Activated CD4-positive, alpha-beta T cell treated with anti-CD3 and anti-CD28 coated beads, Interleukin-2, amount 50 U/mL, for 4 hours (primary cell): Measurements from ENCODE around the gene DMRTC2.
A peak's percentile ranks its signal among the peaks of the same experiment; 100 is the strongest.
"Not testable (repeated sequence)": the region's sequence is repeated elsewhere in the genome, so short reads cannot be mapped to it uniquely, and the experiment has no call there.

Experiments
- DNase-seq, 2 experiments: peaks; one replicate each; pipeline ENCODE4 v3.0.0-alpha.2; 2020

The DMRTC2 gene

DNA sequence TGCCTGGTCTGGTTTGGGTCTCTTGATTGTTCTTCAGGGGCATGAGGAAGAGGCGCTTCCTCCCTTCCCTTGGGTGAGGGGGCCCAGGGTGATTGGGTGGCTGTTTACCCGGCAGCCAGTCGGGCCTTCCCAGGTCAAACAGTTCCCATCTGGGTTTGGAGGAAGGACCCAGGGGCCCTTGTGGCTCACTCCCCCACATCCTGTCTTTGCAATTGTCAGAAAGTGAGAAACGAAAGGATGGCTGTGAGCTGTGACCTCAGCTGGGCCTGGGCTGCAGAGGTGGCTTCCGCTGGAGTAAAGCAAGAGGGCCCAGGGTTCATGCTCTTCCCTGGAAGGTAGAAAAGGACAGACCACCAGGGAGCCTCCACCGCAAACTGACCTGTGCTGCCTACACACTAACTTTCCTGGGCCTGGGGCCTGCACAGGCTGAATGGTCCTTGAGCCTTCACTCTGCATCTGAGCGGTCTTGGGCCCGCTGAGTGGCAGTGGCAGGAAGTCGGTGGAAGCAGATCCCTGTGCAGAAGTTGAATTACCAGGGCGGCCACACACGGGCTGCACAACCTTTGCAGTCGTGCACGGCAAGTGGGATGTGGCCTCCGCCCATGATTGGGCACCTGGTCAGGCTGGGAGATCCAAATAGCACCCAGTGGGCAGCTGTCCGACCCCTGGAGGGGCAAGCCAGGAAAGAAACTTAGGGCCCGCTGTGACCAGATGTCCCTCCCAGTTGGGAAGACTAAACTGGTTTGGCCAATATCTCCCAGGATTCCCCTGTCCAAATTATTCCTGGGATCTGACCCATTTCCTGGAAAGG lies 26.9 kb downstream of the DMRTC2 start:
- no peak for DNase-seq

DNA sequence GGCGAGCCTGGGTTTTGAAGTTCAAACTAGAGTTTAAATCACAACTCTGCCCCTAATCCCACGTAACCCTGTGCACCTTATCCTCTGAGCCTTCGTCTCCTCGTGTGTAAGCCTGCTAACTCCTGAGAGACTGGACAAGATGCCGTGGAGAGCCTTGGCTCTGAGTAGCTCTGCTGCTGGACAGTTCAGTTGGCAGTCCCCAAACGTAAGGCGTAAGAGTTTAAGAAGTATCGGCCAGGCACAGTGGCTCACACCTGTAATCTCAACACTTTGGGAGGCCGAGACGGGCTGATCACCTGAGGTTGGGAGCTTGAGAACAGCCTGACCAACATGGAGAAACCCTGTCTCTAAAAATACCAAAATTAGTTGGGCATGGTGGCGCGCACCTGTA lies 27.5 kb downstream of the DMRTC2 start:
- DNase-seq = no peak

DNA sequence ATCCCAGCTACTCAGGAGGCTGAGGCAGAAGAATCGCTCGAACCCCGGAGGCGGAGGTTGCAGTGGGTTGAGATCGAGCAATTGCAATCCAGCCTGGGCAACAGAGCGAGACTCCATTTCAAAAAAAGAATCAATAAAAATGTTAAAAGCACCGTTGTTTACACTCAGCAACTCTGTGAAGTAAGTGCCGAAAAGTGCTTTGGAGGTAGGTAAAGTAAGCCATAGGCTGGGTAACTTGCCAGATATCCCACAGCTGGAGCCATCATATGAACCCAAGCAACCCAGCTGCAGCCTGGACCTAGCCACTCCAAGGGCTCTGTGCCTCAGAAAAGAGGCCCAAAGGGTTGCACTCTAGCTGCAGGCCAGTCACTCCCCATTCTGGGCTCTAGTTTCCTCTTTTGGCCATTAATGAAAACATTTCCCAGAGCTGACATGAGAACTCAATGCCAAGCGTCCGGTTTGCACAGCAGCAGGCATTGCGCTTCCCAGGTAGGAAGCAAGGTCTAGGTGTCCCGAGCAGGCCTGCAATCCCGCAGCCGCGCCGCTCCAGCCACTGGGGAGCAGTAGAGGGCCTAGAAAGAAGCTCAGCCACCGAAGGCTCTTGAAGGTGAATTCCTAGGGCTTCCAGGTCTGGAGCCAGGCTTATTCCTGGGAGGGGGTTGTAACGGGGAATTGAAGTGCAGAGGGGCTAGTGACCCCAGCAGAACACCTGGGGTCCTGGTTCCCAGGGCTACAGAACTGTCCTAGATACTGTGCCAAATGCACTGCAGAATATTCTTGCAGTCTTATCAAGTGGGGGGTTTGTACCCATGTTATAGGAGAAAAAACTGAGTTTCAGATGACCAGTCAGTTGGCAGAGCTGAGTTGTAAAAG lies 28.2 kb downstream of the DMRTC2 start:
- peak; percentile 67 for DNase-seq

DNA sequence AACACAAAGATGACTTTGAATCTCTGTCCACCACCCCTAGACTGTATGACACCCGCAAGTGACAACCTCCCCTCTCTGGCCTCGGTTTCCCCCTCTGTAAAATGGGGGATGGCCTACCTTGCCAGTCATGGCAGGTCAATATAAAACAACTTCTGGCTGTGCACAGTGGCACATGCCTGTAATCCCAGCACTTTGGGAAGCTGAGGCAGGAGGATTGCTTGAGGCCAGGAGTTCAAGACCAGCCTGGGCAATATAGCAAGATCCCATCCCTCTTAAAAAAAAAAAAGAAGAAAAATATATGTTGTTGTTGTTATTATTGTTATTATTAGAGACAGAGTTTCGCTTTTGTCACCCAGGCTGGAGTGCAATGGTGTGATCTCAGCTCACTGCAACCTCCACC lies 31.1 kb downstream of the DMRTC2 start:
- not testable (repeated sequence) for DNase-seq

DNA sequence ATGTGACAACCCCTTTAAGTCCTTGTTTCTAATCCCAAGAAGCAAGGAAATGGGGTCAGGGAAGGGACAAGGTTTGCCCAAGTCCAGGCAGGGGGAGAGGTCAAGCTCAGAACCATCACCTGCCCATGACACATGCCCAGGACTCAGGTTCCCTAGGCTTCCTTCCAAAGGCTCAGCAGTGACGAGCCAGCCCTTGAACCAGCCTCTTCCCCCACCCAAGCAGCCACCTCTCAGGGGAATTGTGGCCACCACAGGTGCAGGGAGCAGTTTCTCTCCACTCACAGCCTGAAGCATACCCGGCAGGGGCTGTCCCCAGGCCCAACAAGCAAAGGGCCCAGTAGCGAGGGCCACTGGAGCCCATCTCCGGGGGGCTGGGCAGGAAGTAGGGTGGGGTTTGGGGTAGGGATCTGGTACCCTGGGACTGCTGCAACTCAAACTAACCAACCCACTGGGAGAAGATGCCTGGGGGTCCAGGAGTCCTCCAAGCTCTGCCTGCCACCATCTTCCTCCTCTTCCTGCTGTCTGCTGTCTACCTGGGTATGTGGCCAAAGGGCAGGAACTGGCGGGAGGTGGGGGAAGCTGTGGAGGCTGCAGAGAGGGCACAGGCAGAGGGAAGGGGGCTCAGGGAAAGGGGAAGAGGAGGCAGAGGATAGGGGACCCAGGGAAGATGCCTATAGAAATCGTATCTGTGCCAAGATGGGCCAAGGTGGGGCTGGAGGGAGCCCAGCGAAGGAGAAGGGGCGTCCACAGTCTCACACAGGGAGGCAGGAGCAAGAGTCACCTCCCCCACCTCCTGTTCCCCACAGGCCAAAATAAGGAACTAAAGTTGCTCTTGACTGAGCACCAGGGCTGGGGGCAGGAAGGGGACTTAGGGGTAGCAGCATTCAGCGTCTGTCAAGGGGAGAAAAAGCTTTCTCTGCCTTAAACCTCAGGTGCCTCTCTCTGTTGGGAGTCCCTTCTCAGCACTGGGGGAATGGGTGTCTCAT lies 32.3 kb downstream of the DMRTC2 start, which contains the start of gene CD79A:
CD79A (plus strand) TSS at position 433 of the 986 bp plus-strand sequence; CDS start at position 459, 26 bp downstream.
- DNase-seq = no peak

DNA sequence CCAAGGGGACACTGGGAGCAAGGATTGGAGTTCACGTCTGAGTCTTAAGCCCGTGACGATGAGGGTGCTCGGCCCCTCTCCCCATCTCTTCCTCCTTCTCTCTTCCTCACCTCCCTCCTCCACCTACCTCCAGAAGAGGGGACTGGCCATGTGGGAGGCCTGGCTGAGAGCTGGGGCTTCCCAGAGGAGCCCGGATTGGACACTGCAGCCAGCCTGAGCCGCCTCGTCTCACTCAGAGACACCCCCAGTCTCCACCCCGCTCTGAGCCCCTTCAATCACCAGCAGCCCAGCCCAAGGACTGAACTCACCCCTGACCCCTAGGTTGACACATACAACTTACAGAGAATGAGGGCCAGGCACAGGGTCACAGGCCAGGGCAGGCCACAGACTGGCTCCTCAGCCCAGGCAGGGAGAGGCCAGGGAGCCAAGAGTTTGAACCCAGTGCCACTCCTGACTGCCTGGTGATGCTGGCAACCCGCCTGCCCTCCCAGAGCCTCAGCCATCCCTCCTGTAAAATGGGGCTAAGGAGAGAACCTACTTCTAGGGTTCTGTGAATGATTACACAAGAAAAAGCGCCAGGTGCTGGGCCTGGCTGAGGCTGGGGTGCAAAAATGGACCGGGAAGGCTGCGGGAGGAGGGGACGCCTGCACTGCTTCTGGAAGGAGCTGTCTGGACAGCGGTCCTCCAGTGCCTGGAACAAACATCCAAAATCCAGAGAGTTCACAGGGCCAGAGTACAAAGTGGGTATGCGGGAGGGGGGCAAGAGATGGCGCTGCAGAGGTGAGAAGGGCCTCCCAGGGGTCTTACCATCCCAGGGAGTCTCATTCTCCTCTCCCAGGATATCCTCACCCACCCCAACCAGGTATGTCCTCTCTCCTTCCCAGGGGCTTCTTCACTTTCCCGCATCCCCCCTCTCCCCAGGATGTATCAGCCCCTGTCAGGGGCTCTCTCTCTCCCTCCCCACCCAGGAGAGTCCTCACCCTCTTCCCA lies 33.4 kb downstream of the DMRTC2 start:
- no peak for DNase-seq

DNA sequence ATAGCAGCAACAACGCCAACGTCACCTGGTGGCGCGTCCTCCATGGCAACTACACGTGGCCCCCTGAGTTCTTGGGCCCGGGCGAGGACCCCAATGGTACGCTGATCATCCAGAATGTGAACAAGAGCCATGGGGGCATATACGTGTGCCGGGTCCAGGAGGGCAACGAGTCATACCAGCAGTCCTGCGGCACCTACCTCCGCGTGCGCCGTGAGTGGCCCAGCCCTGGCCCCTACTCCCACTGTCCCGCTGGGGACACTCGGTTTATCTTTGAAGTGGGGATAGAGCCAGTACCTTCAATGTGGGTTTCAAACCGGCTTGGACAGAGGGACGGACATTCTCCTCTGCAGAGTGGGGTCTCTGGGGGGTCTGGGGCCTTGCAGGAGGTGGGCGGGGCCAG lies 34.2 kb downstream of the DMRTC2 start:
- no peak for DNase-seq

DNA sequence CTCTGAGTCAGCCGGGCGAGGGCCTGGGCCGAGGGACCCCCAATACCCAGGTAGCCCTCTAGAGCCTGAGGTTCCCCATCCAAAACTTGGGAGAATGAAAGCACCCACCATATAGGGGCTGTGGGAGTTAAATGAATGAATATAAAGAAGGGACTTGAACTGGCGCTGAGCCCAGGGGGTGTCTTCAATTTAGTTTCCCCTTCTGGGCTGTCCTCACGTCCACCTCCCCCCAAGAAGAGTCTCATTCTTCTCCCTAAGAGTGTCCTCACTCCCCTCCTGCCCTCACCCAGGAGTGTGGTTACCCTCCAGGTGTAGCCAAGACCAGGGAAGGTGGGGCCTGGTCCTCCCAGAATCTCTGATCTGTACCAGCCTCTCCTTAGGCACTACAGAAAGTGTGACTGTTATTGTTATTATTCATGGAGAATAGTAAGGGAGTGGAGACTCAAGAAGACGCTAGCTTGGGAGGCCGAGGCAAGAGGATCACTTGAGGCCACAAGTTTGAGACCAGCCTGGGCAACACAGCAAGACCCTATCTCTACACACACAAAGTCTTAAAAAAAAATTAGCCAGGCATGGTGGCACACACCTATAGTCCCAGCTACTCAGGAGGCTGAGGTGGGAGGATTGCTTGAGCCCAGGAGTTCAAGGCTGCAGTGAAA lies 35.0 kb downstream of the DMRTC2 start:
- no peak for DNase-seq

DNA sequence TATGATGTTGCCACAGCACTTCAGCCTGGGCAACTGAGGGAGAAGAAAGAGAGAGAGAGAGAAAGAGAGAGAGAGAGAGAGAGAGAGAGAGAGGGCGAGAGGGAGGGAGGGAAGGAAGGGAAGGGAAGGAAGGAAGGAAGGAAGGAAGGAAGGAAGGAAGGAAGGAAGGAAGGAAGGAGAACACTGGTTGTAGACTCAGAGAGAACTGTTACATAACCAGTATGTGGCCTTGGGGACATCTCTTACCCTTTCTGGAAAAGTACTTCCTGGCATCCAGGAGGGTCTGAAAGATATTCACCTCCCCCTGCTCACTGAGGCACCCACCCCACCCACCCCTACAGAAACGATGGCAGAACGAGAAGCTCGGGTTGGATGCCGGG lies 35.5 kb downstream of the DMRTC2 start:
- DNase-seq = no peak

DNA sequence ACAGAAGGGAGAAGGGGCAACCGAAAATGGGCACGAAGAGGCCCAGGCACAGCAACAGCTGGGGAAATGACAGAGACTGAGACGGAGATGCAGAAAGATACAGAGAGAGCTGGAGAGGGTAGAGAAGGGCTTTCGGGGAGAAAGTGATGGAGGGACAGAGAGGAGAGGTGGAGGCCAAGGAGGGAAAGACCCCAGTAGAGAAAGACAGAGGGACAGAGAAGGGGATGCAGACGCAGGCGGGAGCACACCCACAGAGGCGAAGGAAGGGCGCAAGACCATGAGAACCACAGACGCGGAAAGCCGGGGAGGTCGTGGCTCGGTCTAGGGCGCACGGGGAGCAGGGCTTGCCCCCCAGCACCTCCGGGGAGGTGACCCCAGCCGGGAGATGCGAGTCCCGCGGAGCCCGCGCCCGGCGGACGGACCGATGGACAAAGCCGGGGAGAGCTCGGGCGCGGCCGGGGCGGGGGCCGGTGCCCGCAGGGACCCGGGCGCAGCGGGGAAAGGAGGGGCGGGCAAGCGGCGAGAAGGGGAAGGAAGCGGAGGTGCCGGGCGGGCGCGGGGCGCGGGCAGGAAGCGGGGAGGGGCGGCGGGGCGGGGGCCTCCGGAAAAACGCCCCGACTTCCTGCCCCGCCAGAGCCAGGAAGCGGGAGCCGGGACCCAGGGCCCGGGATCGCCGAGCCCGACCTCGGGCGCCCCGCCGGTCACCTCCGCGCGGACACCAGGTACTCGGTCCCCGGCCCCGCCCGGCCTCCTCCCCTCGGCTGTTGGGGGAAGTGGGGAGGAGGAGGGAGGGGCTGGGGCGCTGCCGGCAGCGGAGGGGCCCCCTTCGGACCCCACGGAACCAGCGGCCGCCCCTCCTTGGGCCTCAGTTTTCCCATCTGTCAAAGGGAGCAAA lies 38.0 kb downstream of the DMRTC2 start, which contains the start of gene ARHGEF1:
ARHGEF1 (plus strand) TSS at position 617 of the 895 bp plus-strand sequence. CDS start 4,899 bp downstream, outside the sequence.
- peak in 1 of 2 experiments; percentile 39 for DNase-seq

DNA sequence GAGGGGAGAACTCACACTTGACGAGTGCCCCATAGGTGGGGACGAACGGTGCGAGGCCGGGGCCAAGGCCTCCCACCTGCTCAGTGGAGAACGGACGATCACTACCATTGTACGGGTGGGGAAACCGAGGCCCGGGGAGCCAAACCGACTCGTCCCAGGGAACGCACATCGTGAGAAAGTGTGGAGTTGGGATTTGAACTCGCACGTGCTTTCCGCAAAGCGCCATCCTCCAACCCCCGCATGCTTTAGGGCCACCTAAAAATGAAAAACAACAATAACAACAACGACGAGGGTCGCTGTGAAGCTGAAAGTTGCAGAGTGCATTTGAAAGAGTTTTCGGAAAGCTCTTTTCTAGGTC lies 38.6 kb downstream of the DMRTC2 start:
- DNase-seq = no peak

DNA sequence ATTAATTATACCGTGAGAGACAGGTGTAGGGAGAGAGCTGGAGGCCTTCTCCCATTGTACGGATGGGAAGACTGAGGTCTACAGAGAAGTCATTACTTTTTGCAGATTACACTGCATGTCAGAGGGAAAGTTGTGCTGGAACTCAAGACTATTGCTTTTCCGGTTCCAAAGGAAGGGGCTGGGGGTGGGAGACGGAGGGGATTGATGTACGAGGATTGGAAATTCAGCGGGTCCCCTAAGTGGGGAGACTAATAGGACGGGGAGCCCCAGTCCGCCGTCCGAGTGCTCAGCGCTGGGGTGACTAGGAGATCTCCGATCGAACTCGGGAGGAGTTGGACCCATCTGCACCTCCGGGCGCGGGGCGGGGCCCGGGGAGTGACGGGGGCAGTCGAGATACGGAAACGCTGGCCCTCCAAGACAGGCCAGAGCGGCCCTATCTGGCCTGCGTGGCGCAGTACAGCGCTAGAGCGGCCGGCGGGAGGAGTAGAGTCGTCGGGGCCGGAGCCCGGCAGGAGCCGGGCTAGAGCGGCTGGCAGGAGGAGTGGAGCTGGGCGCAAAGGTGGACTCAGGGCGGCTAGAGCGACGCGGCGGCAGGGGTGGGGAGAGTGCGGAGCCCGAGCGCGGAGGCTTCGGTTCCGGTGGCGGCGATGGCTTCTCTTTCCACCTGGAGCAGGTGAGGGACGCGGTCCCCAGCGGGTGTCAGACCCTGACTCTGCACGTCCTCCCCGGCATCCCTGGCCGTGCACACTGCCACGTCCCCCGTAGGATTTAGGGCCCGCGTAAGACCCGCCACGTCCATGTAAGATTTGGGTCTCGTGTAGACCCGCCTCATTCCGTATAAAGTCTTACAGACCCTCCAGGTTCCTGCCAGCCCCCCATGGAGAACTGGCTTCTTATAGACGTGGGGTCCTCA lies 39.2 kb downstream of the DMRTC2 start:
- DNase-seq = peak; percentile 73 to 77

DNA sequence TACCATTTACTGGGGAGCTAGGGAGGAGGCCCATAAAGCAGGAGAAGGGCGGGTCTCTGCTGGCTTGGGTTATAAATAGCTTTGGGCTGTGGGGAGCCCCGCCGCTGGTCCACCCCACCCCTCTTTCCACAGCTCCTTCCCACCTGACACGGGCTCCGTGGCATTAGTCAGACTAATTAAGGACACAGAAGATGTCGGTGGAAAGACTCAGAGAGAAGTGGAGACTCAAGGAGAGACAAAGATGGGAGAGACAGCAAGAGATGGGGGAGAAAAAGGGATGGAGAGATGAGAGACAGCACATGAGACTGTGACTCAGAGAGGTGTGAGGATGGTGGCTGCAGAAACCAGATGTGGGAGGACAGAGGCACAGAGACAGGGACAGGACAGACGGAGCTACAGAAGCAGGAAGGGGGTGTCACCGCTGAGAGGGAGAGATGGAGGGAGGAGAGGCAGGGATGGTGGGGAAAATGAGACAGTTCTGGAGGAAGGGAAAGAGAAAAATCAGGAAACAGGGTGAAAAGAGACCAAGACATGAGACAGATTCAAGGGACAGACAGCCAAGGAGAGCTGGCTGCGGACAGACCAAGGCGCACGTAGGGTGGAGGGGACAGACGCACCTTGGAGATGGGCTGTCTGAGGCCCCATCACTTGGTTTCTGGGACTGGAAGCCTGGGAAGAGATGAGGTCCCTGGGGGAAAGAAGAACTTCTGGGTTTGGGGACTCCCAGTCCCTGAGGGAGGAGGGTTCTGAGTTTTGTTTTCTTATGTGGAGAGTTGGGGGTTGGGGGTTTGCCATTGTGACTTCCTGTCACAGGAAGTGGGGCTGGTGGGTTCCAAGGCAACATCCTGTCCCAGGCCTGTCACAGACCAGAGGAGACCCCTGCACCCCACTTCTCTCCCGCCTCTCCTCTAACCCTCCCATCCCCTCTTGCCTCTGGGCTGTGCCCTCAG lies 42.2 kb downstream of the DMRTC2 start:
- DNase-seq = peak in 1 of 2 experiments; percentile 38

DNA sequence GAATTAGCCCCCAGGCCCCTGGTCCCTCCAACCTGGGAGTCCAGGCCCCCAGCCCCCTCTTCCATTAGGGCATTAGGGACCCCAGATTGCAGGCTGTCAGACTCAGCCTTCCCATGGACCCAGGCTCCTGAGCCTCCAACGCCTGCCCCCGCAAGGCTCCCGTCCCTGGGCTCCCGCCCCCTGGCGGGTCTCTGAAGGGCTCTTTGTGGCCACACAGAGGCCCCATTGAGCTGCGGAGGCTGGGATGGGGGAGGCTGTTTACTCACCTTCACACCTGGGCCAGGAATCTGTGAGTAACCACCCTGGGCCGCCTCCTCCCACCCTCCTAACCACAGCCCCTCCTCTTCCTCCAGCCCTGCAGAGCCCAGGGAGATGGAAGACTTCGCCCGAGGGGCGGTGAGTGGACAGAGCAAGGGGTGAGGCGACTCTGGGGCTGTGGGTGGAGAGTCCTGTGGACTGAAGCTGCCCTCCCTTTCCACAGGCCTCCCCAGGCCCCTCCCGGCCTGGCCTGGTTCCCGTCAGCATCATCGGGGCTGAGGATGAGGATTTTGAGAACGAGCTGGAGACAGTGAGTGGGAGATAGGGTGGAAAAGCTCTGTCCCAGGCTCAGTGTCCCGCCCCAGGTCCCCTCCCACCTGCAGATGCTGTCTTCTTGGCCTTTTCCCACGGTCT lies 43.0 kb downstream of the DMRTC2 start:
- DNase-seq = peak; percentile 87 to 88

DNA sequence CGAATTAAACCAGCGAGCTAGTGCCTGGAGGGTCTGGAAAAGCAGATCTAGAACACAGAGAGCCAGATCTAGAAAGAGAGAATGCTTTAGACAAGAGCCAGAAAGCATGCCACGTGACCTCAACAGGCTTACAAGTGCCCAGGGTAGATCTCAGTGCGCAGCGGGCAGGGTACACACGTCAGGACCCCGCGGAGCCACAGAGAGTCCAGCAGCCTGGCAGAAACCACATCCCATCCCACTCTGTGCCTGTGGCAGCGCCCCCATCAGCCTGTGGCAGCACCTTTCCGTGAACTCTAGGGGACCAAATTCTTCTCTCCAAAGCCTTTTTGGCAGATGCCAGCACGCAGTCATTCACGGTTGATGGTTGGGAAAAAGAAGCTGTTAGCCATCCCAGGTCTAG lies 44.1 kb downstream of the DMRTC2 start:
- no peak for DNase-seq

DNA sequence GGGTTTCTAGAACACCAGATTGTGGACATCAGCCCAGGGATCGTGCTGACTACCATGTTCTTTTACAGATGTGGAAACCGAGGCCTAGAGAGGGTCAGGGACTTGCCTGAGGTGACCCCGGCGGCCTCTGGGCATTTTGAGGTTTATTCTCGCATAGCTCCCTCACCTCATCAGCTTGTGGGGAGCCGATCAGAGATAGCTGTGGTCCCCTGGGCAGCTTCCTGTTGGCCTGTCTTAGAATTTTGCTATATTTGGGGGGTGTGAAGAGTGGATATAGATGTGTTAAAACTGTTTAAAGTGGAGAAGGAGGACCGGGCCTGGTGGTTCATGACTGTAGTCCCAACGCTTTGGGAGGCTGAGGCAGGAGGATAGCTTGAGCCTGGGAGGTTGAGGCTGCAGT lies 45.1 kb downstream of the DMRTC2 start:
- DNase-seq = no peak

DNA sequence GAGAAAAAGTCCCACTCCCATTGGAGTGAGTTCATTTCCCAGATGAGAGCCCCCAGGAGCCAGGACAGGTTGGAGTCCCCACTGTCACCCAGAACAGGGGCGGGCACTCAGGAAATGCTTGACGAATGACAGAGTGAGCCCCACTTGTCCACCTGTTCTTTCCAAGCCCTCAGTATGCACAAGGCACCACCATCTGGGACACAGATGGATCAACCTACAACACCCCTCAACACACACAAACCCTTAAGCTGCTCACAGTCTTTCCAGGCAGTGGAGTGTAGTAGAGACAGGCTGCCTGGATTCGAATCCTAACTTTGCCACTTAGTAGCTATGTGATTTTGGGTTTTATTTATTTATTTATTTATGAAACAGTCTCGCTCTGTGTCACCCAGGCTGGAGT lies 46.1 kb downstream of the DMRTC2 start:
- DNase-seq = no peak
